DOHH2 (cell line): ENCODE data around the gene HLA-F.

Experiments
- CTCF ChIP-seq: fragments of 200-600 bp; sonication (generic); IDR thresholded peaks from one replicate; pipeline ENCODE4 v1.5.1; 2014; ENCODE audit warnings: antibody characterized with exemption, mild to moderate bottlenecking, low read depth, low read length; ENCODE audit not compliant: poor library complexity, severe bottlenecking
- EZH2phosphoT487 ChIP-seq: fragments of 200-600 bp; sonication (generic); IDR thresholded peaks from 2 replicates; pipeline ENCODE4 v1.6.1; 2017; ENCODE audit warnings: borderline replicate concordance, mild to moderate bottlenecking, antibody characterized with exemption, low read length, moderate library complexity, mixed read lengths

DNA sequence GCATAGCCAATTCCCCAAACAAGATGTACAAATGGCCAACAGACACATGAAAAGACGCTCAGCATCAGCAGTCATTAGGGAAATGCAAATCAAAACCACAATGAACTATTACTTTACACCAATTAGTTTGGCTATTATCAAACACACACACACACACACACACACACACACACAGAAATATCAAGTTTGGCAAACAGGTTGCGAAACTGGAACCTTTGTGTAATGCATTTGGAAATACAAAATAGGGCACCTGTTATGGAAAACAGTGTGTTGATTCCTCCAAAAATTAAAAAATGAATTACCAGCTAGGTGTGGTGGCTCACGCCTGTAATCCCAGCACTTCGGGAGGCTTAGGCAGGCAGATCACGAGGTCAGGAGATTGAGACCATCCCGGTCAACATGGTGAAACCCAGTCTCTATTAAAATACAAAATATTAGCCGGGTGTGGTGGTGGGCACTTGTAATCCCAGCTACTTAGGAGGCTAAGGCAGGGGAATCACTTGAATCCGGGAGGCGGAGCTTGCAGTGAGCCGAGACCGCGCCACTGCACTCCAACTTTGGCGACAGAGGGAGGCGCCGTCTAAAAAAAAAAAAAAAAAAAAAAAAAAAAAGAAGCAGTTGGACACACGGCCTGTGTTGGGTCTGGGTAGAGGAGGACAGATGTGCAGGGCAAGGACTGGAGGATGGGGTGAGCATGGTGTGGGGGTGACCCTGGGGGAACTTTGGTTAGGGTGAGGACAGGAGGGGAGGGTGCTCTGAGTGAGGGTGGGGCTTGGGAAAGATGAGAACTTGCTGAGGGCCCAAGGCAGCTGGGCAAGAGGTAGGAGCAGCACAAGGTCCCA is 23.8 kb downstream of the HLA-F start:
- no peak for TF ChIP-seq EZH2phosphoT487
- no peak for TF ChIP-seq CTCF
